Endothelial cell of umbilical vein (primary cell): ENCODE data around the gene TK2.
"Not testable (repeated sequence)": the region's sequence is repeated elsewhere in the genome, so short reads cannot be mapped to it uniquely, and the experiment has no call there.

ENCODE experiments used
- CTCF ChIP-seq, 2 donors: IDR thresholded peaks; 1 replicate in 1 of 2; 2 replicates in 1 of 2; pipeline ENCODE4 v1.5.1; 2011; ENCODE audit warnings: low read length in 2 of 2, mild to moderate bottlenecking in 2 of 2, moderate library complexity in 2 of 2, control low read depth in 1 of 2, inconsistent platforms in 1 of 2, low read depth in 1 of 2; ENCODE audit not compliant: insufficient read depth in 1 of 2; ENCODE audit errors: extremely low read depth in 1 of 2
- EZH2 ChIP-seq: IDR thresholded peaks from 2 replicates; pipeline ENCODE4 v1.6.1; 2012; ENCODE audit warnings: borderline replicate concordance, low read depth, mild to moderate bottlenecking, moderate library complexity, low read length, inconsistent platforms; ENCODE audit not compliant: severe bottlenecking
- FOS ChIP-seq: IDR thresholded peaks from 2 replicates; pipeline ENCODE4 v1.6.1; 2011; ENCODE audit warnings: mild to moderate bottlenecking, low read length, moderate library complexity, borderline replicate concordance; ENCODE audit not compliant: insufficient read depth
- JUN ChIP-seq: IDR thresholded peaks from 2 replicates; pipeline ENCODE4 v1.6.1; 2011; ENCODE audit warnings: borderline replicate concordance, low read depth; ENCODE audit not compliant: insufficient read length, insufficient read depth
- MAX ChIP-seq: IDR thresholded peaks from 2 replicates; pipeline ENCODE4 v1.6.1; 2011; ENCODE audit not compliant: insufficient read depth, insufficient read length
- MYC ChIP-seq: IDR thresholded peaks from one replicate; pipeline ENCODE4 v1.6.1; 2011; ENCODE audit warnings: mild to moderate bottlenecking, low read depth, low read length
- POLR2A ChIP-seq: IDR thresholded peaks from 2 replicates; pipeline ENCODE4 v1.6.1; 2012; ENCODE audit warnings: low read depth, mild to moderate bottlenecking, control low read depth, low read length
- POLR2AphosphoS5 ChIP-seq: IDR thresholded peaks from 2 replicates; pipeline ENCODE4 v1.6.1; 2012; ENCODE audit warnings: low read depth, mild to moderate bottlenecking, control low read depth, low read length, moderate library complexity; ENCODE audit not compliant: insufficient read depth

DNA sequence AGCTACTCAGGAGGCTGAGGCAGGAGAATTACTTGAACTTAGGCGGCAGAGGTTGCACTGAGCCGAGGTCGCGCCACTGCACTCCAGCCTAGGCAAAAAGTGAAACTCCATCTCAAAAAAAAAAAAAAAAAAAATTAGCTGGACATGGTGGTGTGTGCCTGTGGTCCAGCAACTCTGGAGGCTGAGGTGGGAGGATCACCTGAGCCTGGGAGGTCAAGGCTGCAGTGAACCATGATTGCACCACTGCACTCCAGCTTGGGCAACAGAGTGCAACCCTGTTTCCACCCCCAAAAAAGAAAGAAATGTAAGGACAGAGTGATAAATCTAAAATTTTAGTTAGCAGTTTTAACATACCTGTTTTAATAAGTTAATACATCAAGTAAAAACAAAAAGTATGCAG lies 46.6 kb upstream of the TK2 start:
- not testable (repeated sequence) for TF ChIP-seq CTCF (IDR thresholded peaks at IDR 0.05; ENCODE audit: extremely low read depth in 1 of 2, insufficient read depth in 1 of 2, low read depth in 1 of 2, low read length in 2 of 2); MYC; POLR2A; EZH2; JUN; POLR2AphosphoS5; FOS; MAX
